A673 (cell line): ENCODE data around the gene KCNA2. TPM values are rescaled to one million over a fixed set of nuclear protein-coding genes. Genes with fewer than 3 reads are reported as not detected.

ENCODE experiments used
- BruUV-seq: library from RNA; stranded (reverse); fragments of 400-500 nt; replicated peaks from 2 replicates; lab custom pipeline; 2021; lab: Mats Ljungman, UMichigan
- CTCF ChIA-PET: fragments of 300-600 bp; sonication (Branson Sonifier 250); formaldehyde crosslinking; loops from one replicate; lab custom pipeline; 2022; ENCODE audit warnings: antibody characterized with exemption; lab: Charles Lee
- POLR2A ChIA-PET: fragments of 300-600 bp; sonication (Branson Sonifier 250); formaldehyde crosslinking; loops from one replicate; lab custom pipeline; 2022; ENCODE audit warnings: antibody characterized with exemption; ENCODE audit not compliant: low non-redundant PET; lab: Charles Lee
- DNase-seq: peaks from one replicate; pipeline ENCODE4 v3.0.0-alpha.2; 2015; ENCODE audit warnings: low spot score
- H3K27ac ChIP-seq: fragments of 200-600 bp; sonication (generic); 2 replicates; pipeline ENCODE4 v1.5.1; 2016; ENCODE audit warnings: mixed run types, low read depth, mild to moderate bottlenecking, mixed read lengths, antibody characterized with exemption, low read length; ENCODE audit not compliant: poor library complexity, severe bottlenecking
- H3K27me3 ChIP-seq: fragments of 200-600 bp; sonication (generic); replicated peaks from 2 replicates; pipeline ENCODE4 v1.6.1; 2017; ENCODE audit warnings: mixed run types, low read depth, mild to moderate bottlenecking, mixed read lengths, antibody characterized with exemption, low read length; ENCODE audit not compliant: insufficient read depth, poor library complexity
- H3K36me3 ChIP-seq: fragments of 200-600 bp; sonication (generic); 2 replicates; pipeline ENCODE4 v1.6.1; 2016; ENCODE audit warnings: mixed run types, mild to moderate bottlenecking, mixed read lengths, antibody characterized with exemption, low read length; ENCODE audit not compliant: insufficient read depth, poor library complexity, severe bottlenecking
- H3K4me1 ChIP-seq: fragments of 200-600 bp; sonication (generic); 2 replicates; pipeline ENCODE4 v1.6.1; 2017; ENCODE audit warnings: mixed run types, mild to moderate bottlenecking, mixed read lengths, antibody characterized with exemption, low read length; ENCODE audit not compliant: insufficient read depth, poor library complexity, severe bottlenecking
- H3K4me3 ChIP-seq: fragments of 200-600 bp; sonication (generic); 2 replicates; pipeline ENCODE4 v1.5.1; 2016; ENCODE audit warnings: low read depth, mixed run types, mild to moderate bottlenecking, mixed read lengths, low read length; ENCODE audit not compliant: poor library complexity, severe bottlenecking
- H3K9me3 ChIP-seq: fragments of 200-600 bp; sonication (generic); 2 replicates; pipeline ENCODE4 v1.6.1; 2016; ENCODE audit warnings: mixed run types, low read depth, mild to moderate bottlenecking, mixed read lengths, antibody characterized with exemption, low read length; ENCODE audit not compliant: poor library complexity, severe bottlenecking
- EZH2 ChIP-seq: fragments of 200-600 bp; sonication (generic); IDR thresholded peaks from 2 replicates; pipeline ENCODE4 v1.6.1; 2017; ENCODE audit warnings: borderline replicate concordance, low read depth, mild to moderate bottlenecking, mixed read lengths, antibody characterized with exemption, low read length; ENCODE audit not compliant: poor library complexity, severe bottlenecking
- intact Hi-C: fragments of 100-400 bp; cut with micrococcal nuclease; formaldehyde crosslinking; loops from one replicate; pipeline ENCODE4 v1.10.0; 2022; ENCODE audit not compliant: unreplicated experiment
- total RNA-seq: library from RNA; stranded (reverse); gene quantifications from 2 replicates; pipeline ENCODE4 v1.2.3, GENCODE V29; 2021
- TF ChIP-seq, protein P1 (sequence below): fragments of 300-800, 200-600 bp; sonication (generic); conservative IDR thresholded peaks from 2 replicates; pipeline ENCODE4 v1.5.1; 2017; ENCODE audit warnings: low read depth, mild to moderate bottlenecking, antibody characterized with exemption, low read length, moderate library complexity, mixed read lengths

Gene KCNA2
- total RNA-seq, 1 experiment from 2014 or later: 46.6 TPM

DNA sequence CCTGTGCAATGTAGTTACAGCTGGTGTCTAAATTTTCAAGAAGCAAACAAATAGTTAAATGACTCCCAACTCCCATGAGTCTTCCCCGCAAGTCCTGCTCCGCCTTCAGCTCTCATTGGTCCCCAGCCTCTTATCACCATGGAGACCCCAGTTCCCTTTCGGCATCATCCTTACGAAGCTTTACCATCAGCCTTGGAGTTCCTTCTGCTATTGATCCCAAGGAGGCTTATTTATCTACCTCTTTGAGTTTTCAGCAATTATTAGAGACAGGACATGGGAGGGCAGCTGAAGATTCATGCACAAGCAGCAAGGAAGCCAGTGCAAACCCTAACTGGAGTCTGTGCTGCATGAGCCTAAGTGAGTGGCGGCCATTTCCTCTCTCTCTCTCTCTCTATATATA, 12.3 kb downstream of the KCNA2 start:
- peaks cover 29% of the 10 kb centered on the region for H3K36me3 ChIP-seq
- ChIA-PET POLR2A (no interaction called here), CTCF (interaction anchor here (0.6 kb wide), 1 partner anchor 434 kb away, joined by 3 read pairs; no protein-coding TSS in a partner anchor)
- intact Hi-C loops: no loop called here
- no peak for DNase-seq
- H3K4me1 ChIP-seq: no peaks in the 10 kb centered on the region
- H3K4me3 ChIP-seq: no peak overlapping the region
- no peaks in the 10 kb centered on the region for H3K9me3 ChIP-seq
- H3K27me3 ChIP-seq: no peaks in the 10 kb centered on the region
- no TSS peak for BruUV-seq
- no peak overlapping the region for H3K27ac ChIP-seq
- TF ChIP-seq, protein P1, sequence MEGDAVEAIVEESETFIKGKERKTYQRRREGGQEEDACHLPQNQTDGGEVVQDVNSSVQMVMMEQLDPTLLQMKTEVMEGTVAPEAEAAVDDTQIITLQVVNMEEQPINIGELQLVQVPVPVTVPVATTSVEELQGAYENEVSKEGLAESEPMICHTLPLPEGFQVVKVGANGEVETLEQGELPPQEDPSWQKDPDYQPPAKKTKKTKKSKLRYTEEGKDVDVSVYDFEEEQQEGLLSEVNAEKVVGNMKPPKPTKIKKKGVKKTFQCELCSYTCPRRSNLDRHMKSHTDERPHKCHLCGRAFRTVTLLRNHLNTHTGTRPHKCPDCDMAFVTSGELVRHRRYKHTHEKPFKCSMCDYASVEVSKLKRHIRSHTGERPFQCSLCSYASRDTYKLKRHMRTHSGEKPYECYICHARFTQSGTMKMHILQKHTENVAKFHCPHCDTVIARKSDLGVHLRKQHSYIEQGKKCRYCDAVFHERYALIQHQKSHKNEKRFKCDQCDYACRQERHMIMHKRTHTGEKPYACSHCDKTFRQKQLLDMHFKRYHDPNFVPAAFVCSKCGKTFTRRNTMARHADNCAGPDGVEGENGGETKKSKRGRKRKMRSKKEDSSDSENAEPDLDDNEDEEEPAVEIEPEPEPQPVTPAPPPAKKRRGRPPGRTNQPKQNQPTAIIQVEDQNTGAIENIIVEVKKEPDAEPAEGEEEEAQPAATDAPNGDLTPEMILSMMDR: no peak
- no peak for TF ChIP-seq EZH2

DNA sequence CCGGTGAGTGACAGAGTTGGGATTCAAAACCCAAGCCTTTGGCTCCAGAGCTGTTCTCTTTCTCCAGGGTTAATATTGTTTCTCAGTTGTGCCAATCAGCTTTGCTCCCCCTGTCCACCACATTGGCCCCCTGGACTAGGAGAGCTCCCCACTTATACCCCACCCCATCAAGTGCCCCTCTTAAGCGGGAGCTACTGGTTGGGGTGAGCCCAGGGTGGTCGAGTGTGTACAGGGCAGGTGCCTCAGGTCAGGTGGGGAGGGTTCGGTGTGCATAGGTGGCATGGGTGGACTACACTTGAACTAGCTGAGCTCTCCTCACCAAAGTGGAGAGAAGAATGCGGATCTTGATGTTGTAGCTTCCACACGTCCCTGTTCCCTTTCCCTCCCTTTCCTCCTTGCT, 14.2 kb downstream of the KCNA2 start:
- Histone ChIP-seq H3K36me3 (peaks cover 15% of the 10 kb centered on the region), H3K27ac (no peak overlapping the region), H3K9me3 (no peaks in the 10 kb centered on the region), H3K4me3 (no peak overlapping the region), H3K27me3 (no peaks in the 10 kb centered on the region), H3K4me1 (no peaks in the 10 kb centered on the region)
- TF ChIP-seq EZH2: no peak
- TF ChIP-seq, protein P1: no peak
- ChIA-PET POLR2A (no interaction called here), CTCF (interaction anchor here (0.5 kb wide), 1 partner anchor 1226 kb away, joined by 6 read pairs; no protein-coding TSS in a partner anchor)
- intact Hi-C loops: no loop called here
- no TSS peak for BruUV-seq
- no peak for DNase-seq

DNA sequence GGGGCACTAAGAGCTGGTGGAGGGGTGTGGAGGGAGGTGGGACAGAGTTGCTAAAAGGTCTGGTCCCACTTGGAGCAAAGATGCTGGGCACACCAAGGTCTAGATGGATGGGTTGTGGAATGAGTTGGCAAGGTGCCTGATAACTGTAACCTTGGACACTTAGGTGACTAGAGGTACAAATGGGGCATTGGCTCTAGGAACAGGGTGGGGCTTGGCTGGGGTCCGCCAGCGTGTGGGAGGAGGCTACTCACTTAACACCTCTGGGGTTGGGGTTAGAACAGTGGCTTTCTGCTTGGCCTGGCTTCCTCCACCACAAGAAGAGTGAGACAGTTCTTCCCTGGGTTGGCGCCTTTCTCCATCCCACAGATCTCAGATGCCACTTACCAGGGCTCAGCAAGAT, 17.2 kb downstream of the KCNA2 start:
- H3K27ac ChIP-seq: no peak overlapping the region
- intact Hi-C loops: no loop called here
- no peaks in the 10 kb centered on the region for H3K27me3 ChIP-seq
- TF ChIP-seq, protein P1: no peak
- no peak for TF ChIP-seq EZH2
- no peaks in the 10 kb centered on the region for H3K9me3 ChIP-seq
- no peak for DNase-seq
- H3K4me1 ChIP-seq: no peaks in the 10 kb centered on the region
- no TSS peak for BruUV-seq
- H3K36me3 ChIP-seq: no peaks in the 10 kb centered on the region
- ChIA-PET POLR2A (no interaction called here), CTCF (no interaction called here)
- no peak overlapping the region for H3K4me3 ChIP-seq
